PC-3 (cell line): ENCODE results near the gene ITGA8. TPM values are rescaled to one million over a fixed set of nuclear protein-coding genes. Genes with fewer than 3 reads are reported as not detected.
"Not testable (repeated sequence)": the region's sequence is repeated elsewhere in the genome, so short reads cannot be mapped to it uniquely, and the experiment has no call there.

Source experiments
- ATAC-seq: fragments of 200-7000 bp; cut with Tn5 transposase; 2 replicates; pipeline ENCODE4 v1.9.1; 2020; ENCODE audit warnings: mild to moderate bottlenecking, moderate library complexity
- BruUV-seq: library from RNA; stranded (reverse); fragments of 400-500 nt; replicated peaks from 2 replicates; lab custom pipeline; 2021; lab: Mats Ljungman, UMichigan
- CTCF ChIA-PET: fragments of 300-600 bp; sonication (Branson Sonifier 250); formaldehyde crosslinking; loops from one replicate; lab custom pipeline; 2022; ENCODE audit warnings: antibody characterized with exemption; lab: Charles Lee
- POLR2A ChIA-PET: fragments of 300-600 bp; sonication (Branson Sonifier 250); formaldehyde crosslinking; loops from one replicate; lab custom pipeline; 2022; ENCODE audit warnings: antibody characterized with exemption; ENCODE audit not compliant: unreplicated experiment; lab: Charles Lee
- DNase-seq: peaks from one replicate; pipeline ENCODE4 v3.0.0-alpha.2; 2015
- H2AFZ ChIP-seq: fragments of 300-600 bp; sonication (generic); 2 replicates; pipeline ENCODE4 v1.6.0; 2016; ENCODE audit warnings: antibody characterized with exemption, low read length
- H3F3A ChIP-seq: fragments of 300-600 bp; sonication (generic); one replicate; pipeline ENCODE4 v1.6.0; 2017; ENCODE audit warnings: antibody characterized with exemption, low read length, control low read depth, mild to moderate bottlenecking; ENCODE audit not compliant: unreplicated experiment
- H3K27ac ChIP-seq: fragments of 300-600 bp; sonication (generic); 2 replicates; pipeline ENCODE4 v1.5.1; 2016; ENCODE audit warnings: mild to moderate bottlenecking, low read length
- H3K27me3 ChIP-seq: fragments of 300-600 bp; sonication (generic); 2 replicates; pipeline ENCODE4 v1.6.1; 2016; ENCODE audit warnings: low read length, mixed read lengths
- H3K36me3 ChIP-seq: fragments of 300-600 bp; sonication (generic); 2 replicates; pipeline ENCODE4 v1.6.1; 2016; ENCODE audit warnings: low read depth, mixed run types, low read length, mixed read lengths
- H3K4me1 ChIP-seq: fragments of 300-600 bp; sonication (generic); 2 replicates; pipeline ENCODE4 v1.5.1; 2016; ENCODE audit warnings: low read length; ENCODE audit not compliant: insufficient read depth
- H3K4me2 ChIP-seq: fragments of 300-600 bp; sonication (generic); 2 replicates; pipeline ENCODE4 v1.6.0; 2016; ENCODE audit warnings: low read length
- H3K4me3 ChIP-seq: fragments of 300-600 bp; sonication (generic); 2 replicates; pipeline ENCODE4 v1.5.1; 2016; ENCODE audit warnings: mild to moderate bottlenecking, low read length, mixed read lengths
- H3K79me2 ChIP-seq: fragments of 300-600 bp; sonication (generic); 2 replicates; pipeline ENCODE4 v1.6.1; 2017; ENCODE audit warnings: low read length, mixed read lengths
- H3K9ac ChIP-seq: fragments of 300-600 bp; sonication (generic); 2 replicates; pipeline ENCODE4 v1.6.0; 2016; ENCODE audit warnings: mild to moderate bottlenecking, low read length
- H3K9me2 ChIP-seq: fragments of 300-600 bp; sonication (generic); replicated peaks from 2 replicates; pipeline ENCODE4 v1.6.1; 2016; ENCODE audit warnings: mixed run types, low read length, mixed read lengths
- H3K9me3 ChIP-seq: fragments of 300-600 bp; sonication (generic); 2 replicates; pipeline ENCODE4 v1.6.1; 2016; ENCODE audit warnings: low read length, mixed read lengths
- H4K20me1 ChIP-seq: fragments of 300-600 bp; sonication (generic); 2 replicates; pipeline ENCODE4 v1.6.1; 2016; ENCODE audit warnings: low read length, mixed read lengths
- CTCF ChIP-seq: fragments of 300-600 bp; sonication (generic); conservative IDR thresholded peaks from 2 replicates; pipeline ENCODE4 v1.5.1; 2017; ENCODE audit warnings: antibody characterized with exemption, low read depth, mild to moderate bottlenecking, low read length
- EZH2 ChIP-seq: fragments of 300-600 bp; sonication (generic); IDR thresholded peaks from one replicate; pipeline ENCODE4 v1.6.1; 2017; ENCODE audit warnings: antibody characterized with exemption, mild to moderate bottlenecking, low read length; ENCODE audit not compliant: unreplicated experiment
- EZH2phosphoT487 ChIP-seq: fragments of 300-600 bp; sonication (generic); IDR thresholded peaks from 2 replicates; pipeline ENCODE4 v1.6.1; 2018; ENCODE audit warnings: mild to moderate bottlenecking, antibody characterized with exemption, low read length, borderline replicate concordance
- intact Hi-C: fragments of 100-400 bp; cut with micrococcal nuclease; formaldehyde crosslinking; loops from 2 replicates; pipeline ENCODE4 v1.9.0; 2023
- total RNA-seq: library from RNA; depleted of rRNA; stranded (reverse); fragments of >200 nt; gene quantifications from 2 replicates; pipeline ENCODE4 v1.2.3, GENCODE V29; 2014

The ITGA8 gene
- total RNA-seq, 1 experiment from 2014 or later = not detected

DNA sequence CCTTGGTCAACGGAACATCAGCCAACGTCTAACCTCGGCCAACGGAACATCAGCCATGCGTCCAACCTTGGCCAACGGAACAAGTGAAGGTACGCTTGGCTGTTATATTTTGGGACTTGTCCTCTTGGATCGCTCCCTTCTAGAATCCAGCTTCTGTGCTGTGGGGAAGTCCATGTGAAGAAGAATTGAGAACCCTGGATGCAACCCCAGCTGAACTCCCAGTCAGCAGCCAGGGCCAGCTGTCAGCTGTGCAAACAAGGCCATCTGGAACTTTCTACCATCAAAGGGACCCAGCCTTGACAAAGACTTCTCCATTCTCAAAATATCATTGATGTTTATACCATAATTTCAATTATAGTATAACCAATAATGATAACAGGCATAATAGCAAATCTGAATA is 43.3 kb upstream of the ITGA8 start:
- H3K4me2 ChIP-seq = no peak overlapping the region
- H3K9me3 ChIP-seq = no peaks in the 10 kb centered on the region
- no TSS peak for BruUV-seq
- intact Hi-C loops = no loop called here
- H3K4me3 ChIP-seq = no peak overlapping the region
- H3K4me1 ChIP-seq = no peaks in the 10 kb centered on the region
- TF ChIP-seq CTCF = no peak
- no peak for TF ChIP-seq EZH2phosphoT487
- TF ChIP-seq EZH2 = no peak
- POLR2A ChIA-PET = no interaction called here
- no peaks in the 10 kb centered on the region for H3K79me2 ChIP-seq
- DNase-seq (no peak), ATAC-seq (no peak)
- H3F3A ChIP-seq = no peaks in the 10 kb centered on the region
- CTCF ChIA-PET = no interaction called here
- no peak overlapping the region for H2AFZ ChIP-seq
- H3K27me3 ChIP-seq = no peaks in the 10 kb centered on the region
- no peaks in the 10 kb centered on the region for H4K20me1 ChIP-seq
- H3K9ac ChIP-seq = no peak overlapping the region
- H3K9me2 ChIP-seq = no peaks in the 10 kb centered on the region
- no peak overlapping the region for H3K27ac ChIP-seq
- no peaks in the 10 kb centered on the region for H3K36me3 ChIP-seq

DNA sequence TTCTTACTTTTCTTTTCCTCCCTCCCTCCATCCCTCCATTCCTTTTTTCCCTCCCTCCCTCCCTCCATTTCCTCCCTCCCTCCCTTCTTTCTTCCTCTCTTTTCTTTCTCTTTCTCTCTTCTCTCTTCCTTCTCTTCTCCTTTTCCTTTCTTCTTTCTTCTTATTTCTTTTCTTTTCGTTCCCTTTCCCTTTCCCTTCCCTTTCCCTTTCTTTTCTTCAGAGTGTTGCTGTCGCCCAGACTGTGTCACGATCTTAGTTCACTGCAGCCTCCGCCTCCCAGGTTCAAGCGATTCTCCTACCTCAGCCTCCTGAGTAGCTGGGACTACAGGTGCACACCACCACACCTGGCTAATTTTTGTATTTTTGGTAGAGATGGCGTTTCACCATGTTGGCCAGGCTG is 42.5 kb upstream of the ITGA8 start:
- H3K27me3 ChIP-seq, H3K36me3 ChIP-seq, H3K9me2 ChIP-seq, H3K4me3 ChIP-seq, BruUV-seq, H3F3A ChIP-seq, H3K27ac ChIP-seq, H3K9me3 ChIP-seq, H4K20me1 ChIP-seq, H2AFZ ChIP-seq, CTCF ChIA-PET, H3K4me2 ChIP-seq, H3K4me1 ChIP-seq, intact Hi-C loops, DNase-seq, H3K79me2 ChIP-seq, ATAC-seq, POLR2A ChIA-PET, H3K9ac ChIP-seq: not testable (repeated sequence)

DNA sequence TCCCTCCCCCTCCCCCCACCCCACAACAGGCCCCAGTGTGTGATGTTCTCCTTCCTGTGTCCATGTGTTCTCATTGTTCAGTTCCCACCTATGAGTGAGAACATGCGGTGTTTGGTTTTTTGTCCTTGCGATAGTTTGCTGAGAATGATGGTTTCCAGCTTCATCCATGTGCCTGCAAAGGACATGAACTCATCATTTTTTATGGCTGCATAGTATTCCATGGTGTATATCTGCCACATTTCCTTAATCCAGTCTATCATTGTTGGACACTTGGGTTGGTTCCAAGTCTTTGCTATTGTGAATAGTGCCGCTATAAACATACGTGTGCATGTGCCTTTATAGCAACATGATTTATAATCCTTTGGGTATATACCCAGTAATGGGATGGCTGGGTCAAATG is 41.5 kb upstream of the ITGA8 start:
- intact Hi-C loops, BruUV-seq: not testable (repeated sequence)

GRCh38 chr10:15760681-15761080 is 41.0 kb upstream of the ITGA8 start:
- H3F3A ChIP-seq = no peaks in the 10 kb centered on the region
- no TSS peak for BruUV-seq
- DNase-seq (no peak), ATAC-seq (no peak)
- no peaks in the 10 kb centered on the region for H3K4me1 ChIP-seq
- CTCF ChIA-PET = no interaction called here
- H3K9me3 ChIP-seq = no peaks in the 10 kb centered on the region
- POLR2A ChIA-PET = no interaction called here
- no peaks in the 10 kb centered on the region for H3K79me2 ChIP-seq
- no peak overlapping the region for H3K4me2 ChIP-seq
- no peaks in the 10 kb centered on the region for H3K36me3 ChIP-seq
- intact Hi-C loops = no loop called here
- TF ChIP-seq EZH2phosphoT487 = no peak
- TF ChIP-seq EZH2 = no peak
- TF ChIP-seq CTCF = no peak
- no peaks in the 10 kb centered on the region for H4K20me1 ChIP-seq
- H3K4me3 ChIP-seq = no peak overlapping the region
- no peaks in the 10 kb centered on the region for H3K9me2 ChIP-seq
- H3K27ac ChIP-seq = no peak overlapping the region
- H3K9ac ChIP-seq = no peak overlapping the region
- 0 out of 2 replicates have a peak, but pooled peaks cover under 1% of the 10 kb centered on the region for H3K27me3 ChIP-seq
- H2AFZ ChIP-seq = no peak overlapping the region

More for the DNA sequence above, 41.5 kb upstream of the ITGA8 start:
- H3K4me2 ChIP-seq, H3F3A ChIP-seq, H3K4me3 ChIP-seq, CTCF ChIA-PET, H3K9me2 ChIP-seq, H3K4me1 ChIP-seq, H2AFZ ChIP-seq, H3K27me3 ChIP-seq, H4K20me1 ChIP-seq, ATAC-seq, DNase-seq, H3K36me3 ChIP-seq, POLR2A ChIA-PET, H3K79me2 ChIP-seq, H3K9ac ChIP-seq, H3K9me3 ChIP-seq, H3K27ac ChIP-seq: not testable (repeated sequence)
